ENCODE measurements around the gene ZNF385B.

The ZNF385B gene

DNA sequence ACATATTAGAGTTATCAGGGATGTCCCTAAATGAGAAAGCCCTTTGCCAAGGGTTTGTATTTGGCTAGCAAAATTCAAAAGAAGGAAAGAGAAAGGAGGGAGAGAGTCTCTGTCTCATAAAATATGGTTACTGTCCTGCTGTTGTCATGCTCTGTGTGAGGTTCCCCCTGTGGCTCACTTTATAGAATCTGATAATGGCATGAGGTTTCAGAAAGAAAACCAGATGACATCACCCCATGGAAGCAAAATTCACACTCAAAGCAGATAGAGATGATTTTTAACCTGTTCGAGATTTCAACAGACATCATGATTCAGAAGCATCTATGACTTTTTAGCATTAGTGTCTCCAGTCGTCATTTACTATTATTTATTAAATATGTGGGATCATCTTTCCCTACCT, 431.8 kb downstream of the ZNF385B start:
- DNase-seq, result no peak

GRCh38 chr2:179429060-179429471, 432.3 kb downstream of the ZNF385B start:
- DNase-seq, result no peak

- no peak for DNase-seq
These were observed 432.8 kb downstream of the ZNF385B start for GRCh38 chr2:179428649-179429048.

- DNase-seq, result no peak
These were observed 434.3 kb downstream of the ZNF385B start for GRCh38 chr2:179427065-179427464.

DNA sequence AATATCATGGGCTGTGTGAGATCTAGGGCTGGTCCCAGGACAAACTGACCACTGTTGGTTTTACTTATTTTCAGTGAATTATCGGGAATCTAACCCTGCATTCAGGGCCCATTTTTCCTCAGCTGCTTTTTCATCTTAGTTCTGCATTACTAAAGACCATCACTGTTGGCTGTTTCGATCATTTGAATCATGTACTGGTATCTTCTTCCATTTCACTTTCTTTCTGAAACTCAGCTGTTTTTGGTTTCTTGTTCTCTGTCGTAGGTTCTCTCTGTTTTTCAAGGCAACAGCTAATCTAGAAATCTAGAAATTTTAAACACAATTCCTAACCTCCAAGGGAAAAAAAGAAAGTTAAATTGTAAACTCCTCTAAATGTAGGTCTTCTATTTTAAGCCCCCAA, 436.8 kb downstream of the ZNF385B start:
- DNase-seq, result no peak

DNA sequence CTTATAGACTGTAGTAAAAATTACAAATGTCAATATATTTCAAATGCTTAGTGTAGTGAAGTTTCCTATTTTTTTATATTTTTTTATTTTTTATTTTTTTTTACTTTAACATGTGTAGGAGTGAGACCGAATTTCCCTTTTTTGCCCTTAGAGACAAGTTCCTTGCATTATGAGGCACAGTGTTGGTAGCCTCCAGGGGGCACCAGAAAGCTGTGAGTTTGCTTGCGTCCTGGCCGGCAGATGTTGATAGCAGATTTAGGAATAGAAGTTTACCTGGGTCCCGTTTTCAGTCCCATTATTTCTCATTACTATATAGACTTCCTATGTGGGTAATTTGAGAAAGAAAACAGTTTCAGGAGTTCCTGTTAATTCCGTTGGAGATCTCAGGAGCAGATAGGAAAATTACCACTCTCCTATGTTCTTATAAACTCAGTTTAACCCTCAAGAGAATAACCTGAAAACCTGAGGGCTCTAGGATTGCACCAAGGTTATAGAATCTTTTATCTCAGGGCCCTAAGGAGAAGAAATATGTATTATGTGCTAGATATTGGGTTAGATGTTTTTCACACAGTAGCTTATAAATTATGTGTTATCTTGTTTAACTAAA, 439.3 kb downstream of the ZNF385B start:
- DNase-seq, result peak; percentile 51 to 63

DNA sequence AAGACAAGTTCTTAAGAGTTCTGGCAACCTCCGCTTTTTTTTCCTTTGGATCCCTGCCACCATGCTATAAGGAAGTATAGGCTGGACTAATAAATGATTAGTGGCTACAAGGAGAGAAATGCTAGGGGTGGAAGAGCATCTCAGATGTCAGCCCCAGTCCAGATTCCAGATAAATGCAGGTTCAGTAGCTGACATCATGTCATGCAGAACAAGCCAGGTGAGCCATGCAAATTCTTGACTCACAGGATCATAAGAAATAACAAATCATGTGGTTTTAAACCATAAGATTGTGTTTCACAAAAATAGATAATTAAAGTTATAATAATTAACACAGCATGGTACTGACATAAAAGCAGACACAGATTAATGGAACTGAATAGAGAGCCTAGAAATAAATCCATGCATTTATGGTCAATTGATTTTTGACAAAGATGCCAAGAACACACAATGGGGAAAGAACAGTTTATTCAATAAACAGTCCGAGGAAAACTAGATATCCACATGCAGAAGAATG, 443.9 kb downstream of the ZNF385B start:
- DNase-seq, result no peak

DNA sequence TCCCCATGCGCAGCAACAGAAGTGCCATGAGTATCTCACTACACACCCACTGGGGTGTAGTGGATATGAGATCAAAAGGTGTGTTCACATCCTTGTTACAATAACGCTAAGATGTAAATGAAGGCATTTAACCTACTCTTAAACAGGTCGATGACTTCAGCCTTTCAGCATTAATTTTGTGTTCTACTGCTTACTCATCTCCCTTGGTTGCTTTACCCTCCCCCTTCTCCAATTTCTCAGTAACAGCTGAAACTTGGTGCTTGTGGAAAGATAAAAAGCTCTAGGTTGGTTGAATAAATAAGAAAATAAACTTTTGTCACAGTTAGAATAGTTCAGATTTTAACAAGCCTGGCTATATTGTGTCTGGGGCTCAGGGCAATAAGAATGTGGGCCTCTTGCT, 449.3 kb downstream of the ZNF385B start:
- DNase-seq, result no peak

- peak in 1 of 2 donors; percentile 15 for DNase-seq
These were observed 450.7 kb downstream of the ZNF385B start for GRCh38 chr2:179410552-179411356.

- DNase-seq, result no peak
These were observed 457.8 kb downstream of the ZNF385B start for GRCh38 chr2:179403624-179404023.

GRCh38 chr2:179393481-179393880, 467.9 kb downstream of the ZNF385B start:
- no peak for DNase-seq
